H1 (cell line): ENCODE results near the gene SLCO4C1. TPM values are rescaled to one million over a fixed set of nuclear protein-coding genes. Genes with fewer than 3 reads are reported as not detected.

Source experiments
- BRCA1 ChIP-seq: IDR thresholded peaks from 2 replicates; pipeline ENCODE4 v1.6.1; 2012; ENCODE audit warnings: low read depth, low read length, improper control_type of control experiment
- GABPA ChIP-seq: IDR thresholded peaks from 2 replicates; pipeline ENCODE4 v1.6.1; 2011; ENCODE audit warnings: mild to moderate bottlenecking, low read length, moderate library complexity, borderline replicate concordance; ENCODE audit not compliant: insufficient read depth
- RAD21 ChIP-seq, 2 experiments: IDR thresholded peaks in 1 of 2; conservative IDR thresholded peaks in 1 of 2; 2 replicates each; pipeline ENCODE4 v1.6.1; 2011; ENCODE audit warnings: low read depth in 2 of 2, low read length in 2 of 2, improper control_type of control experiment in 1 of 2, inconsistent platforms in 1 of 2, mild to moderate bottlenecking in 1 of 2, moderate library complexity in 1 of 2
- TCF12 ChIP-seq: IDR thresholded peaks from 2 replicates; pipeline ENCODE4 v1.6.1; 2011; ENCODE audit warnings: low read depth, mild to moderate bottlenecking, low read length
- USF2 ChIP-seq: IDR thresholded peaks from 2 replicates; pipeline ENCODE4 v1.6.1; 2011; ENCODE audit warnings: low read length, improper control_type of control experiment
- polyA plus RNA-seq, 7 experiments: library from polyadenylated mRNA; depleted of rRNA in 3 of 7; stranded (reverse) in 5 of 7; unstranded in 2 of 7; fragments of >200 nt in 5 of 7; fragments of 200-250 nt in 2 of 7; gene quantifications; 1 replicate in 5 of 7; 2 replicates in 1 of 7; 4 replicates in 1 of 7; pipeline versions ENCODE4 v1.2.1 to v1.2.3, GENCODE V29; 2011 to 2013; ENCODE audit warnings: missing spikeins in 2 of 7, mixed read lengths in 2 of 7
- total RNA-seq: library from RNA; stranded (reverse); fragmentation: NEBNext Ultra II Directional; extraction: Animal tissue kit (Norgen Biotek cat#: 25700); gene quantifications from 2 replicates; pipeline ENCODE4 v1.2.1, GENCODE V29; 2021

Gene SLCO4C1
- total and polyA plus RNA-seq, 2 of the 8 experiments (the other 6 are each of a cell fraction or from before 2014, with no cell fraction given), result 1.3 to 4.9 TPM

GRCh38 chr5:102223542-102224477, 72.3 kb downstream of the SLCO4C1 start (continued):
- TF ChIP-seq RAD21 (IDR thresholded peaks at IDR 0.05 in 1 of 2, conservative IDR thresholded peaks at IDR 0.05 in 1 of 2; ENCODE audit: low read depth in 2 of 2, low read length in 2 of 2), result peak; percentile 63 to 78
- TF ChIP-seq USF2, result no peak
- TF ChIP-seq TCF12, result no peak
- no peak for TF ChIP-seq BRCA1
- TF ChIP-seq GABPA, result no peak
- TF ChIP-seq, all 59 proteins: peak for 2
